OCI-LY7 (cell line): ENCODE measurements around the gene TESMIN.

Experiments
- CTCF ChIP-seq: fragments of 200-600 bp; sonication (generic); conservative IDR thresholded peaks from 2 replicates; pipeline ENCODE4 v1.5.1; 2014; ENCODE audit warnings: mild to moderate bottlenecking, antibody characterized with exemption, low read length, moderate library complexity, mixed read lengths
- EZH2phosphoT487 ChIP-seq: fragments of 200-600 bp; sonication (generic); IDR thresholded peaks from 2 replicates; pipeline ENCODE4 v1.6.1; 2018; ENCODE audit warnings: low read depth, borderline replicate concordance, mild to moderate bottlenecking, mixed run types, antibody characterized with exemption, low read length, moderate library complexity, mixed read lengths

GRCh38 chr11:68669301-68670090 lies 81.8 kb downstream of the TESMIN start:
- TF ChIP-seq CTCF: no peak
- no peak for TF ChIP-seq EZH2phosphoT487
